Thyroid gland (tissue), 4 donors: ENCODE results near the gene RFTN2.

Source experiments
- CTCF ChIP-seq, 6 experiments: fragments of 200-600 bp in 3 of 6; fragments of 450-650 bp in 3 of 6; sonication (generic) in 3 of 6; IDR thresholded peaks; one replicate each; pipeline ENCODE4 v1.5.1; 2016 to 2019; ENCODE audit warnings: antibody characterized with exemption in 6 of 6, mild to moderate bottlenecking in 2 of 6, inconsistent platforms in 1 of 6, moderate library complexity in 1 of 6
- POLR2A ChIP-seq, 2 donors: fragments of 450-650 bp; IDR thresholded peaks; one replicate each; pipeline ENCODE4 v1.6.1; 2017; ENCODE audit warnings: antibody characterized with exemption in 2 of 2, mild to moderate bottlenecking in 2 of 2, moderate library complexity in 1 of 2

DNA sequence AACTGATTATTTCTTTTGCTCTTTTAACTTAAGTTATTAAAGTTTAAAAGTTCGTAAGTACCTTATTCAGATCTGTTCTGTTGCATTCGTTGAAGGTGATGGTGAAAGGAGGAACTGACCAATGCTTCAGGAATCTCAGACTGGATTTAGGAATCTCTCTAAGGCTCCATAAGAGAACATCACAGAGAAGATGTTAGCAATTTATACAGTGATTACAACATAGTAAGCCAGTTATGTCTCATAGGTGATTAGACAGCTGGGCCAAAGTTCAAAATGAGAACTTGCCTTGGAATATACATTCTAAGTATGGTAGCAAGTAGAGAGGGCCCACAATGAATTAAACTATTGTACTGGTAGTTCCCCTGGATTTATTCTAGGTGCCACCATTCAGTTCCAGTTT lies 32.9 kb upstream of the RFTN2 start:
- TF ChIP-seq CTCF (IDR thresholded peaks at IDR 0.05) (no peak), POLR2A (IDR thresholded peaks at IDR 0.05) (no peak)
